Fibroblast of skin of abdomen (primary cell): ENCODE results near the gene COL4A2.

Experiments
- DNase-seq: peaks from one replicate; pipeline ENCODE4 v3.0.0-alpha.2; 2013

Gene COL4A2

GRCh38 chr13:110341445-110342244 lies 34.6 kb downstream of the COL4A2 start:
- DNase-seq = no peak

DNA sequence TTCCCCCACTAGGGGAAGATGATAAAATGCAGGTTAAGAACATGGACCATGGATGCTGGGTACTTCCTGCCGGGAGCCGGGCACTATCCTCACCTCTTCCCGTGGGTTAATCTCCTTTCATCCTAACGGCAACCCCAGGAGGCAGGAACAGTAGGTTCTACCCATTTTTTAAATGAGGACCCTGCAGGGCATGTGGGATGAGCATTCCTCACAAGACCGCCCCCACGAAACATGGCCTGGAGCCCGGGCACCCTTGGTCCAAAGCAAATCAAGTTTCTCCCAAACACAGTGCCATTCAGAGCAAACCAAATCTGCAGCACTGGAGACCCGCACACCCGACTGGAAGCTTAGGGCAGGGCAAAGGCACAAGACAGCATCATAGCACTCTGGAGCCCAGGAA lies 35.4 kb downstream of the COL4A2 start:
- no peak for DNase-seq

DNA sequence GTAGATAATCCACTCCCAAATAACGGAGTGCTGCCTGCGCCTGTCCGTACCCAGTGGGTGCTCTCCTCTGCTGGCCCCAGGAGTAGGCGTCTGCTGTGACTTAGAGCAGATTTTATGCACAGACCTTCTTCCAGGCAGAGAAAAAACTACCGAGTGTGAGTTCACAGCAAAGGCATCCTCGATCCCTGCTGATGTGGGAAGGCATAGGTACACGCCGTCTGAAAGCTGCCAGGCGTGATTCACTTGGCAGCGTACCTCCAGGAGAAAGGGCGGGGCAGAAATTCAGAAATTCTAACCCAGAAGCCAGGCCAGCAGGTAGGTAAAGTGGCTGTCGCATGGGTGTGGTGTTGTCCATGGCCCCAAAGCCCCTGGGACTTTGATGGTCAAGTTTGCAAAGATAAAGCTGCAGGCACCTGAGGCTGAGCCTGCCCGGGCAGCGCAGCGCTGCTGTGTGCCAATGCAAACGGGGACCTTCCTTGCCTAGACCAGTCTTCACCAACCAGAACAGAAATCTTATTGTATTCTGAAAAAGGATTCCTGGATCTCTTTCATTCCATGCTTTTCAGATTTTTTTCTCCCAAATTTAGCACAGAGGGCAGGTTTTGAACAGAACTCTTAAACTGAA lies 36.3 kb downstream of the COL4A2 start:
- DNase-seq = no peak

GRCh38 chr13:110344320-110344719 lies 37.2 kb downstream of the COL4A2 start:
- DNase-seq = no peak

DNA sequence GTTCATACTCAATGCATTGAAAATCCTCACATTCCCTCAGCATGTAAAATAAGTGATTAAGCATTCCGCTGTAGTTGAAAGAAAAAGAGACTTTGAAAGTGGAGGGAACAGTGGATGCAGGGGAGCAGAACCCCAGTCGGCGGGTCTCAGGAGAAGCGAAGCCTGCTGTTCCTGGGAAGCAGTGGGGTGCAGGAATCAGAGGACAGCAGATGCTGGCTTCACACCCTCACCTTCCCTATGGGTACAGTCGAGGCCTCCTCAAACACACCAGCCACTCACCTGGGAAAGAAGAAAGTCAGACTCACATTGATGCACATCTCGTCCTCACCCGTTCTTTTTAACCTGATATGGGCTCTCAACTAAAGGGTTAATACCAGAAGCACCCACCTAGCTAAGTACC lies 38.2 kb downstream of the COL4A2 start:
- DNase-seq = no peak

GRCh38 chr13:110345701-110346100 lies 38.6 kb downstream of the COL4A2 start:
- DNase-seq = no peak

GRCh38 chr13:110346661-110347067 lies 39.6 kb downstream of the COL4A2 start:
- DNase-seq = no peak

DNA sequence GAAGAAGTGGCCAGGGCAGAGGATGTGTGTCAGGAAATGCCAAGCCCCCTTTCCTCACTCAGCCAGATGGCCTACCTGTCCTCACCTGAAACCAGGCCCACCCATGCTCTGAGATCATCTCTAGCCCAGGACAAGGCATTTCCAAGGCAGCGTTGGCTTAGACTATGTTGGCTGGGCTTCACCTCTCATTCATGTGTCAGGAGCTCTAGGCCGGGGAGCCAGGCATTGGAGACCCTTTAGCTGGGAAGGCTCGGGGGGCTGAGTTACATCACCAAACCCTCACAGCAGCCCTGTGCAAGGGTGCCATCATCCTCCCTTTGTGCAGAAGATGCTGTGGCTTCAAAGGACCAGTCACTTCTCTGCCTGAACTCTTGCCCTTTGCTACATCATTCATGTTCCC lies 40.0 kb downstream of the COL4A2 start:
- DNase-seq = no peak

DNA sequence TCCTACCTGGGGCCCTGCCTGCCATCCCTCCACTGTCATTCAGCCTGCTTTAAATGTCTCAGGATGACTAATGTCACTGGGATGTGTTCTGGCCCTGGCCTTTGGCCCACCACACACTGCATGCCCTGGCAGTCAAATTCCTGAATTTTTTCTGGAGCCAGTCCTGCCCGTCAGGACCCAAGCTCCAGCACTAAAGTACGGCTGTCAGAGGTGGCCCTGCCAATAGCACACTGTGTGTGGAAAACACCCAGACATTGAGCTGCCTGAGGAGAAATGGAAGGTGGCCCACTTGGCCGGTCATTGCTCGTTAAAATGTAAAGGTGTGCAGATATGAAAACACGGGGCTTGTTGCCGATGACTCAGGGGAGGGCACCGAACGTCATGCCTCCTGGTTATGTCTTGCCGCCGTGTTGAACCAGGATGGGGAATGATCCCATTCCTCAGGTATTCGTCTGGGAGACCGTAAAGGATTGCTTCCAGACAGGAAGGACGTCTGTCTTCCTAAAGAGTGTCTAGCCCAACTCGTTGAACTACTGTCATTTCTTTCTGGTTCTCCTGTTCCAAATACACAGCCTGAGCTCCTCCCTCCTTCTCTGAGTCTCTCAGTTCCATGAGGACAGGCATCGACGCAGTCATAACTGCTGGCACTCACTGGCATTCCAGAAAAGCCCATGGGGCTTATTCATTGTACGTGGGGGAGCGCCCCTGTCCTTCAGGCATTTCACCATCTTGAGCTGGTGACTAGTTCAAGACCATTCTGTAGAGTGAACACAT lies 40.6 kb downstream of the COL4A2 start:
- peak; percentile 89 for DNase-seq

DNA sequence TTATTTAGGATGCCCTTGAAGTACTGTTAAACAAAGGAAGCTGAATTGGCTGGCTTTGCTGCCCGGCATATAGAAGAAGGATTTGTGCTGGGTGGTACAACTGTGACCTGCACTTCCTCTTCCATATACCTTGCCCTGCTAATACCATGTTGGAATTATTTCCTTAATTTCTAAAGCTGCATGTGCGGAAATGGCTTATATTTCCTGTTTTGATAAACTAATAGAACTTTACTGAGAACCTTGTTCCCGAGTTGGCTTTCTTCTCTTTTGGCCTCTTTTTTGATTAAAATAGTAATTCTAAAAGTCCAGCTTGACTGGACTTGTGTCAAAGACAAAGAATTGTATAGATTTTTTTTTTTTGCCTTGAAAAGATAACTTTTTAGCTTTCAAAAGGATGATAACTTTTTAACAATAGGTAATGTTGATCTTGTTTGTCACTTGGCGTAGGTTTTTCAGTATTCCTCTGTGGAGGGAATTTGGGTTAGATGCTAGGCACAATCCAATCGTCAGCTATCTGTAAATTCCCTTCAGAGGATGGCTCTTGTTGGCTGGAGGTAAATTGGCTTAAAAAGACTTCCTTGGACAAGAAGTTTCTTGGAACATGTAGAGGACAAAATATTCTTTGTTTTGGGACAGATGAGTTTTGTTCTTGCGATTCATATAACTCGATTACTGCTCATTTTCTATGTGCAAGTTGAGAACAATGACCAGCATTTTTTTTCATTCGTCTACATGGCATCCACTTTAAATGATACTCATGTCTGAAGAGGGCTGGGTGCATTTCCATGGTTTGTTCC lies 41.4 kb downstream of the COL4A2 start:
- DNase-seq = no peak

DNA sequence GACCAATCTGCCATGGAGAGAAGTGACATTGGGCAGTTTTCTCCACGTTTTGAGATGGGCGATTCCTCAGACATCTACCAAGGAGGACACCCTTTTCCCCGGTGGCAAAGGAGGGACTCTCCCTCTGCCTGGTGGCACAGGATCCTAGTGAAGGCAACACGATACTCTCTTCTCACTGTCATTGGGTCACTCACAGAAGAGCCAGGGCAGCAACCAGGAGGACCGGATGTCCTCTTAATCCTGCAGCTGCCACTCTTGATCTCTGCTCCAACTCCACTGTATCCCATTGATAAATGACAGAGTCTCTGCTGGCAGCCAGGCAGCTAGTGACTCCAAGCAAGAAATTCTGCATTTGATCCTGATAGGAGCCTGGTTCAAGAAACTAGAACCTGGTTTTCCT lies 42.2 kb downstream of the COL4A2 start:
- no peak for DNase-seq

DNA sequence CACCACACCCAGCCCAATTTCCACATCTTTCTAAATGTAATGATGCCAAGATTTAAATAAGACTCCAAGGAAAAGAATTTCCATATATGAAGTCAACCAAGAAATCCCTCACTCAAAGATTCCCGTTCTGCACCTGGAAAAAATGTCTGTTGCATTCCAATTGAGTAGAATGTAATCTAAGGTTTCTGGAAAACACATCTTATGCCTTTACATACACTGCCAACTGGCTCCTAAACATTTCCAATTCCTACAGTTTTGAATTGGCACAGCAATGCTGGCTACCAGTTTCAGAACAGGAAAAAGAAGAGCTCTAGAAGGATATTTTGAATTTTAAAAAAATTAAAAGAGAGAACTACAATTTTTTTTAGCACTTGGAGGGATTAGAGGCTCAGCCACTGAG lies 43.0 kb downstream of the COL4A2 start:
- DNase-seq = no peak

DNA sequence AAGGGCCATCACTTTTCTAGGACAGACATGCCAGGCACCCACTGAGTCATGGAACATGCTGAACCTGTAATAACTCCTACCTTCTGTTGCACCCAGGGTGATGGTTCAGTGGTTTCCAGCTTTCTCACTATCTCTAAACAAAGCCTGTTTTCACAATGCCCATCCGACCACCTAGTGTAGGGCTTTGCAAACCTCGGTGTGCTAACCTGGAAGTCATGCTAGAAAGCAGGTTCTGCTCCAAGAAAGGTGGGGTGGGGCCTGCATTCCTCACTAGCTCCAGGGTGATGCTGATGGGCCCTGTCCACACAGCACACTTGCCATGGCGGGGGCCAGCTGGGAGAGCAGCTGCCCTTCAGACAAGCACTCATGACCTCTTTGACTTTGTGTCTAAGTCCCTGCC lies 43.4 kb downstream of the COL4A2 start:
- no peak for DNase-seq

DNA sequence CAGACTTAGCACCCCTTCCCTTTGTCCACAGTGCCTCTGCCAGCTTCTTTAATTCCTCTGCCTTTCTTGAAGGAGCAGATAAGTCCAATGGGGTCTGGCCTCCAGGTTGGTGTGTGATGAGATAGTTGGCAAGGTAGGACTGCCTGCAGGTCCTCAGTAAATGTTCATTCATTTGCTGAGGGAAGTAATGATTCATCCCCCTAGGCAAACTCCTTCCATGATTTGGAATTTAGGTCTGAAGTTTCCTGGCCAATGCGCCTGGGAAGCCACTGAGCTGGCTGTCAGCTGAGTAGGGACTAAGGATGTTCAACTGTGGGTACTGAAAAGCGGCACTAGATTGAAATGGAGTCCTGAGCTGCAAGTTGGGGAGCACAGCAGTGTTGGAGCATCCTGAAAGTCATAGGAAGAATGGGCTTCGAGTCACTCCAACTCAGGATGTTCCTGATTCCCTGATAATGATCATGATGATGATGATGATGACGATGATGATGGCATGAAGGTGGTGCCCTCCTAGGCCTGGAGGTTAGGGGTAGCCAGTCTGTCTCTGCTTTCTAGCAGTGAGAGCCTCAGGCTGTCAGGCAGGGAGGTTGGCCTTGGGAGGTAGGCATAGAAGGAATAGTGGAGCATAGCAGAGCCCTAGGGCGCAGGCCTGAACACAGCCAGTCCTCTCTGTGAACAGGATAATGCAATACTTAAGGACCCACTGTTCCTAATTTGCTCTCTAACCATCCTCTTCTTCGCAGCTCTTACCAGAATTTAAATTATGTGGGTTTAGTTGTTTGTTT lies 44.7 kb downstream of the COL4A2 start:
- DNase-seq = no peak

DNA sequence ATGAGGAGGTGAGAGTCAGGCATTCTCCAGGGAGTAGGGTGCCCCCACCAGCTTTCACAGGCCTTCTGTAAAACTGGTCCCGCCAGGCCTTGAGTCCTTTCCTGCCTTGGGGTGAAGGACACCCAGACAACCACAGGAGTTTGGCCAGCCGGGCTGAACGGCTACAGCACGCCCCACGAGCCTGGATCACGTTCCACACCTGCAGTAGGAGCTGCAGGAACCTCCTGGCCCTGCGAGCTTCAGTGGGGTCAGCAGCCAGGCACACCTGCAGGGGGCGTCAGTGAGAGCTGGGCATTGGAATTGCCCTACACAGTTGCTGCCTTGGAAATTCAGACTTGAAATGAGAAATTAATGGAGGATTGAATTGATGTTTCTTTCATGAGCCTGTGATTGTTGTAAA lies 45.7 kb downstream of the COL4A2 start:
- no peak for DNase-seq

DNA sequence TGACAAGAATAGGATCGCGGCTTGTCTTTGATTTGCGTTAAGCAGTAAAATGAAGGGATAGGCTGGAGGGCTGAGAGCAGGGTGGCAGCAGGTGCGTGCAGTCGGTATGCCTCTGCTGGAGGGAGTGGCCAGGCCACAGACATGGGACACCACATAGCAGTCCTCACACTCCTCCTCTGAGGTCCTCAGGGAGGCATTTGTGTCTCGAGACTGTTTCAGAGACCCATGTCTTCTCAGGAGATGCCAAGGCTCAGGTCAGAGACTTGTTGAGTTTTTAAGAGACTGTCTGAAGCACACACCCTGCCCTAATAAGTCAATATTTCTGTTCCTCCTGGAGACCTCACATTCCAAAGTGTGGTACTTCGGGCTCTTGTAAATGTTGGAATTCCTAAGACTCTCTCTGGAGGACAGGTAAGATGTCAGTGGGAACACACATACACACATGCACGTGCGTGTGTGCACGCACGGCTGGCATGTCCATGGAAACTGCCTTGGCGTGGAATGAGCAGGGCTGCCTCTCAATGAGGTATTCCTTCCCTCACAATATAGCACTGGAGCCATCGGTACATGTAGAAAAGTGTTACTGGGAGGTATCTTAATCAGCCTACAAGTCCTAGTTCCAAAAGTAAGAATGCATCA lies 46.4 kb downstream of the COL4A2 start:
- no peak for DNase-seq

DNA sequence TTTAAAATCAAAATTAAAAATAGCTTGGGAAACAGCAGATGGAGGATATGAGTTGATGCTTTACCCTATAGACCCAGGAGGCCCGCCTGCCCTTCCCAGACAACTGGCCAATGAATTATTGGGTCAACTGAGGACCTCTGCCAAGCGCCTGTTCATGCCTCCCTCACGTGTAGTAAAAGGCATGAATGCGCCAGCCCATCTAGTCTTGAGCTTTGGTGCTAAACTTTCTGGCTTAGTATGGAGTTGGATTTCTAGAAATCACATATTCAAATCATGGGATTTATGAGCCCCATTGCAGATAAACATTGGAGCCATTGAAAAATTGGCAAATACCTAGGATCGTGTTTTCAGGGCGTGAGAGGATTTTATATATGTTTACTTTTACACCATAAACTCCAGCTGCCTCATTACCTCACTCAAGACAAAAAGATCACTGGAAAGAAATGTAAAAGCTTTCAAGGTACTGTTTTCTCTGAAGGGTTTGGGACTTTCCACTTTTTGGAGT lies 47.1 kb downstream of the COL4A2 start:
- no peak for DNase-seq

- no peak for DNase-seq
Measured at GRCh38 chr13:110354715-110355473, 47.8 kb downstream of the COL4A2 start.

DNA sequence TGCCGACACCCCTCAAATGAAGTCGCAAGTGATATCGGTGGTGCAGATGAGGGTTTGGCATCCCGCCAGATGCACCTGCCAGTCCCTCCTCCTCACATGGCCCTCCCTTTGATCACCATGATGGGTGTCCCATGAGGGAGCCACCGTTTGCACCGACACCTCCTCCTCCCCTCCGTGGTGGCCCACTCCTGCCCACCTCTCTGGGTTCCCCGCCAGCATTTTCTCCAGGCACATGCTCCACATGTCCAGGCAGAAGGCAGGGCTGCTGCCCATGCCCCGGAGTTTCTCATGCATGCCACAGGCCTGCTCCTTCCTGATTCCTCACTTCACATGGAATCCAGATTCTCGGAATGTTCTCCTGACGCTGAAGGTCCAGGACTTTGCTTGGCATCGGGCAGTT lies 49.3 kb downstream of the COL4A2 start:
- DNase-seq = no peak

DNA sequence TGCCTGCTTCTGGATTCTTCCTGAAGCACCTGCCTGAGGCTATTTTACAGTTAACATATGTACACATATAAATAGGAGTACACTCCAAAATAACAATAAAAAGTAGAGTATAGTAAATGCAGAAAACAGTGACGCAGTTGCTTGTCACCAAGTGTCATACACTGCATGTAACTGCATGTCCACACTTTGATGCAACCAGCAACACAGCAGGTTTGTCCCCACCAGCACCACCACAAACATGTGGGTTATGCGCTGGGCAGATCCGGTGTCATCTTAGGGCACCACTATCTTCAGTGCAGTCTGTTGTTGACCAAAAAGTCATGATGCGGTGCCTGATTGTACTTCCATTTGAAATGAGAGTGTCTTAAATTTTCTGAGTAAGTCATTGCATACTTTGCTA lies 51.3 kb downstream of the COL4A2 start:
- DNase-seq = no peak
